ENCODE results near the gene ATP8B3.

Gene ATP8B3

DNA sequence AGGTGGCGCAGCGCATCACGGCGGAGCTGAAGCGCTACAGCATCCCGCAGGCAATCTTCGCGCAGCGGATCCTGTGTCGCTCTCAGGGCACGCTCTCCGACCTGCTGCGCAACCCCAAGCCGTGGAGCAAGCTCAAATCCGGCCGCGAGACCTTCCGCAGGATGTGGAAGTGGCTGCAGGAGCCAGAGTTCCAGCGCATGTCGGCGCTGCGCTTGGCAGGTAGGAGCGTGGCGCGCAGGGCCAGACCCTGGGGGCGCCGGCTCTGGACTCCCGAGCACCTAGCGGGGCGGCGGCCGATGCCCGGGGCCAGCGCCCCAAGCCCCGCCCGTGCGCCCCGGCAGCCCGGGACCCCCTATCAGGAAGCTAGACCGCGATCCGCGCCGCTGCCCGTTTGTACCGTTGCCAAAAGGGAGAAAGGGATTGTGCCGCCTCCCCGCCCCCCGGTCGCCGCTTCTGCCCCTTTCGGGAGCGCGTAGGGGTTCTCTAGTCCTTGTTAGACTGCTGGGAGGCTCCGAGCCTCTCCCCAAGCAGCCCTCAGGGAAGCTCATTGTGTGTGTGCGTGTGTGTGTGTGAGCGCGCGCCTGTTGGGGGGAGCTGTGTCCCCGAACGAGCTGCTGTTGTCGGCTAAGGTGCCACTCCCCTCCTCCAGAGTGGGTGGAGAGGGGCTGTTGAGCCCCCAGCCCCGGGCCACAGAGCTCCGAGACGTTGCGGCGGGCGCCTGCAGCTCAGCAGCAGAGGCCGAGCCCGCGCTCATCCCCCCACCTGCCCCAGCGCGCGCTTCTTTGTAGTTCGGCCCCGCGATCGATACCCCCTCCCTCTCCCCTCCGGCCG is 57.2 kb downstream of the ATP8B3 start:
- DNase-seq, result no peak

DNA sequence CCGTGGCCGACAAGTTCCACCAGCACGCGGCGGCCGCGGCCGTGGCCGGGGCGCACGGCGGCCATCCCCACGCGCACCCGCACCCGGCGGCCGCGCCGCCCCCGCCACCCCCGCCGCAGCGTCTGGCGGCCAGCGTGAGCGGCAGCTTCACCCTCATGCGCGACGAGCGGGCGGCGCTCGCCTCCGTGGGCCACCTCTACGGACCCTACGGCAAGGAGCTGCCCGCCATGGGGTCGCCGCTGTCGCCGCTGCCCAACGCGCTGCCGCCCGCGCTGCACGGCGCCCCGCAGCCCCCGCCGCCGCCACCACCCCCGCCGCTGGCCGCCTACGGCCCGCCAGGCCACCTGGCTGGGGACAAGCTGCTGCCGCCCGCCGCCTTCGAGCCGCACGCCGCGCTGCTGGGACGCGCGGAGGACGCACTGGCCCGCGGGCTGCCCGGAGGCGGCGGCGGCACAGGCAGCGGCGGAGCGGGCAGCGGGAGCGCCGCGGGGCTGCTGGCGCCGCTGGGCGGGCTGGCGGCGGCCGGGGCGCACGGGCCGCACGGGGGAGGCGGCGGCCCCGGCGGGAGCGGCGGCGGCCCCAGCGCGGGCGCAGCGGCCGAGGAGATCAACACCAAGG is 57.9 kb downstream of the ATP8B3 start:
- DNase-seq, result no peak

DNA sequence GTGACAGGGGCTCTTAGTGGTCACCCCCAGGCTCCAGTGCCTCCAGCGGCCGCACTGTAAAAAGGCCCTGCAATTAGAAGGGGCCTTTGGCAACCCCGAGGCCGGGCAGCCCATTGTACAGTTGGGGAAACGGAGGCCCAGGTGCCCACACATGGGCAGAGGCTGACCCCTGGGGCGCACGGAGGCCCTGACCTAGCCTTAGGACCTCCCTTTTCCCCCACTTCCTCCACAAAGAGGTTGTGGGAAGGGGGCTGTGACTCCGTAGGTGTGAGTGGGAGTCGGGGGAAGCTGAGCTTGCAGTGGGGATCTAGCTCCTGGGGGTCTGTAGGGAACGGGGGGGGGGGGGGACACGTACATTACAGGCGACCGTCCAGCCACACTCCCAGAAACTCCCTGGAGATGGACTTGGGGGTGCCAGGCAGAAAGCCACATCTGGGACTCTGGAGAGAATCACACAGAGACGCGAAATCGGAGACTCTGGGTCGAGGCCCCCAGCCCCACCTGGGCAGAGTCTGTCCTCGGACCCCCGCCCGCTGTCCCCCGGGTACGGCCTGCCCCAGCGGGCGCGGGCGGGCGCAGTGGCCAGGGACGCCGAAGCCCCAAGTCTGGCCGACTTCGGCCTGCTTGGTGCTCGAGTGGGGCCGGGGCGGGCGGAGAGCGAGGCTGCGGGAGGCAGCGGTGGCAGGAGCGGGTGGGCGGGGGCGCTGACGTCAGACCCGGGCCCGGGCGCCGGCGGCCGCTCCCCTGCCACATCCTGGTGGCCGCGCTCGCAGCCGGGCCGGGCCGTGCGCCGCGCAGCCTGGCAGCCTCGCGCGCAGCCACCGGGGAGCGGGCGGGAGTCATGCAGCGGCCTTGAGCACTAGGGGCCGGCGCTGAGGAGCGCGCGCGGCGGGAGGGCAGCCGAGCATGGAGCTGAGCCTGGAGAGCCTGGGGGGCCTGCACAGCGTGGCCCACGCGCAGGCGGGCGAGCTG is 59.0 kb downstream of the ATP8B3 start, which contains the start of gene ONECUT3:
Gene ONECUT3 (plus strand): TSS at position 750 of the 972 bp plus-strand sequence. CDS start 157 bp downstream, at position 907.
- DNase-seq, result no peak

DNA sequence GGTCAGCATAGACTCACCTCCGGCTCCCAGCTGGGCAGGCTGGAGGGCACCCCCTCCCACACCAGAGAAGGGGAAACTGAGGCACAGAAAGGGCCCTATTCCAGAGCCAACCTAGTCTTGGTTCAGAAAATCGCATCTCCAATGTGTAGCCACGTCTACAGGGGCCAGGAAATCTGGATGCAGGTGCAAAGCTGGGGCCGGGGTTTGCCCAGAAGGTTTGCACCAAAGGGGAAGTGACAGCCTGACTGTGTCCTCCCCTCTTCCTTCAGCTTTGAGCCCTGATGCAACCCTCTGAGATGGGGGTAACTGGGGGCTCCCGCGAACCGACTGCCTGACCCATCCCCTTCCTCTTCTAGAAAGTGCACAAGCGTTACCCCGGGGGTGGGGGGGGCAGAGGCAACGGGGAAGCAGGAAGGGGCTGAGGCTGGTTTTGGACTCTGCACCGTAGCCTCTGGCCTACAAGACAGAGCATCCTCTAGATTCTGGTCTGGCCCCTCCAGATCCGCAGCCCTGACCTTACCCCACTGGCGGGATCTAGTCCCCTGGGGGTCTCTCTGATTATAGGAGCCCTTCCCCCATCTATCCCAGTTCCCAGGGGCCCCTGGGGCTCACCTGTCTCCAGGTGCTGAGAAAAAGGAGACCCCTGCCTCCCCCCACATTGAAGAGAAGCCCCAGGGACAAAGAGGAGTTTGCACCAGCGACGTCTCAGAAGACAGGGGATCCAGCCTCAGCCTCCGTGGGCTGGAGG is 59.9 kb downstream of the ATP8B3 start:
- DNase-seq, result no peak

DNA sequence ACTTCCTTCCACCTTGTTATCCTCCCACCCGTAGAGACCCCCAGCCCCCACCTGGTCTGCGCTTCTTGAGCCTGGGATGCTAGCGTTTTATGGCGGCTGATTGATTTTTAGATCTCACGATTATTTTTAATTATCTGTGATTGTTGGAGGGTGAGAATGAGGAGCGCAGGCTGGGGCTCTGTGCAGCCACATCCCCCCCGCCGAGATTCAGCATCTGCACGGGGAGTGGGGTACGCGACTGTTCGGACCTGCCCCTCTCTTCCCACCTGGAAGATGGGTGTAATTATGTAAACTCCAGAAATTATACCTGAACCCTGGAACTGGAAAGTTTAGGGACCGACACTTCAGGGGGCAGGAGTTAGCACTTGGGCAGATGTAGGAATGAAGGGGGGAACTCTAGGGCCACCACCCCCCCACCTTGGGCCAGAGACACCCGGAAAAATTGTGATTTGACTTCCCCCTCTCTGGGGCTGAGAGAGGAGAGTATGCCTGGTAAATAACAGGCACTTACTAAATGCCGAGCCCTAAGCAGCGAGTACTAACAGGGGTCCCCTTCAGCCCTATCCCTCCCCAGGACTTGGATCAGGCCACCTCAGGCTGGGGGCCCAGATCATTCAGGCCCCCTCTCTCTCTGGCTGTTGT is 60.6 kb downstream of the ATP8B3 start:
- no peak for DNase-seq

DNA sequence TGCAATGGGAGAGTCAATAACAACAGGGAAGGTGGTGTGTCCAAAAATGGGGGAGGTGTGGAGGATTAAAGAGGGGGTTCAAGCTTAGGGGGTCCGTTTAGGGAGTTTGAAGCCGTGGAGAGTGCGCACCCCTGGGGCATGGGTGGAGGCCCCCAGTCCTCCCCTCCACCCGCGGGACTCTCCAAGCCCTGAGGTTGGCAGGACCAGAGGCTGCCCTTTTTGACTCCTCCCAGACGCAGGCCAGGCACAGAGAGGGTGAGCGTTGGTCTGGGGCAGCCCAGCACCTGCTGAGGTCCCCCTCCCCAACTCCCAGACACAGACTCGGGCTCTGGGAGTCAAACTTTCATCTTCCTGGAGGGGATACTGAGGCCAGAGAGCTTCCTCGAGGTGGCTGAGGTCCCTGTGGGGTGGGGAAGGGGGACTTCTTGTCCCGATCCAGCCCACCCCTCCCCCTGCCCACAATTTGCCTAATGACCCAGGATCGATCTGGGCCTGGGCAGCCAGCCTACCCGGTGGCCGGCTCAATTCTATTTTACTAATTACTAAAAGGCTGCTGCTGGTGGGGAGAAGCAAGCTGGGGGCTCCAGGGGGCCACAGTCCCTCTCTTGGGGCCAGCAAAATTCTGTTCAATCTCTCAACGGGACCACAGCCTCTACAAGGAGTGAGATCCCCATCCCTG is 61.6 kb downstream of the ATP8B3 start:
- DNase-seq, result no peak

DNA sequence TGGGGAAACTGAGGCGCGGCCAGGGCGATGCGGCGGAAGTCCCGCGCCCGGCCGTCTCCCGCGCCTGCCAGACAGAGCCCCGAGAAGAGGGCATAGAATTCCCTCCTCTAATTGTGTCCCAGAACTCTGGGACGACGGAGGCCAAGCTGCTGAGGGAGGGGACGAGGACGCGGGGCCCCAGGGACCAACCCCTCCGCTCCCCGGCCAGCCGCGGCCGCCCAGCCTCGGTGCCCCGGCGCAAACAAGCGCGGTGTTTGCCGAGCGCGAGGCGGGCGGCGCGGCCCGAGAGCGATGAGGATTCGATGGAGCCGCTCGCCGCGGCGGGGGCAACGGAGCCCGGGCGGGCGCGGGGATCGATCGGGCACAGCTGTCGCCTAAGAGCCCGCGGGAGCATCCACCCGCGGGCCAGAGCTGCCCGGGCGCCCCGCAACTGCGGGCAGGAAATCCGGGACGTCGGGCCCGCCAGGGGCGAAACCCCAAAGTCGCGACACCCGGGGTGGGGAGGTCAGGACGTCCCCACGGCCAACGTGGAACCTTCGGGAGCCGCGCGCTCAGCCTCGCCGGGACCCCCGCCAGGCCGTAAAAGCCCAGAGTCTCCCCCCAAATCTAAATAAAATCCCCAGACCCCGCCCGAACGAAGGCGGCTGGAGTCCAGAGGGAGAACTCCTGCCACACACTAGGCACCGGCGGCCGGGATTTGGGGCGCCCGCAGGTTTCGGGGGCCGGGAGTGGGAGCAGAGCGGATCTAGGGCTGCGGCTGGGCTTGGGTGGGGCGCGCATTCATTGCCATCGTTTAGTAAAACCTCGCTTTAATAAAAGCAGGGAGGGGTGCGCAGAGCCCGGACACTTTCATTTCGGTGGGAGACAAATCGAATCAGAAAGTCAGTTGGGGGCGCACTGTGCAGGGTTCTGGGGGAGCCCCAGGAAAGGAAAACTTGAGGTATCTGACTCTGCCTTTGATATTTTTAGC is 62.4 kb downstream of the ATP8B3 start:
- DNase-seq, result no peak

DNA sequence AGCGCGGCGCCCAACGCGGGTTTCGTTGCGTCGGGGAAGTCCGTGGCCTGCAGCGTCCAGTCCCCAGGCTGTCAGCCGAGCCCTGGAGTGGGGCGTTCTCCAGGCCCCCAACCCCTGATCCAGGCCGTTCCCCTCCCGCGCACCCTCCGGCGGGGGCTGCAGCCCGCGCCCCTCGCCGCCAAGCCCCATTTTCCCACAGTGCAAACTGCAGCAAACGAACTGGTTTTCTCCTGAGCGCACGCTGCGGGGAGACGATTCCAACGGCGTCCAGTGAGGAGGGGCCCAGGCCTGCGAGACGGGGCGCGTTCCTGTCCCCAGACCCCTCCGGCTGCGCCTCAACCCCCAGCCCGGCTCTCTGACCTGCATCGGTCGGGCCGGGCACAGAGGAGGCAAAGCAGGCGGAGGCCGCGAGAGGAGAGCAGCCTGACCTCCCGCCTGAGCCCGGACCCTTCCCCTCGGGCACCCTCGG is 63.2 kb downstream of the ATP8B3 start:
- DNase-seq, result no peak

DNA sequence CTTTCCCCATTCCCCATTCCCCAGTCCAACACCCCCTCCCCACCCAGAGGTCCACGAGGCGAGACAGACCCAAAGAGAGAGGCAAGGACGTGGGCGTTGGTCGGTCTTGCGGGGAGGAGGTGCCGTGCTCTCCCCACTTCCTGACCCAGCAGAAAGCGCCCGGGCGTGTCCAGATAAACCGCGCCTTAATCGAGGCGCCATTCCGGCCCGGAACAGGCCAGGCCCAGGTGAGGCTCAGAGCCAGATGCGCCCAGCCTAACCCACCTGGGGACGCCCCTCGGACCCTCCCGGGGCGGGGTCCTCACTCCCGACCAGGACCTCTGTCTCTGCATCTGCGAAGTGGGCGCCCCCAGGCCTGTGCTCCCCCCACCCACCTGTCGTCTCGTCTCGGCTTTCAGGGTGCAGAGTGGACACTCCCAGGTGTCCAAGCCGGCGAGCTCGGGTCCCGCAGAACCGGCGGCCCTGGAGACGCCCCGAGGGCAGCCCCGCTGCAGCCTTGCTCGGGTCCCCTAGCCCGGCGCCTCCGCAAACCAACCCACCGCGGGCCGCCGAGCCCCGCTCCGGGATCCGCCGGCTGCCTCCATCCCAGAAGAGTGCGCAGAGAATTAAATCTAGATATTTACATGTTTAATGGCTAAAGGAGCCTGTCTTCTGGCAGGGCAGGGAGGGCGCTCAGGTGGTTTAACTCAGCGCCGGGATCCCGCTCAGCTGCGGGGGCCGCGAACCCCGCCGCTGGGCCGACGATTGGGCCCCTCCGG is 63.8 kb downstream of the ATP8B3 start:
- no peak for DNase-seq

DNA sequence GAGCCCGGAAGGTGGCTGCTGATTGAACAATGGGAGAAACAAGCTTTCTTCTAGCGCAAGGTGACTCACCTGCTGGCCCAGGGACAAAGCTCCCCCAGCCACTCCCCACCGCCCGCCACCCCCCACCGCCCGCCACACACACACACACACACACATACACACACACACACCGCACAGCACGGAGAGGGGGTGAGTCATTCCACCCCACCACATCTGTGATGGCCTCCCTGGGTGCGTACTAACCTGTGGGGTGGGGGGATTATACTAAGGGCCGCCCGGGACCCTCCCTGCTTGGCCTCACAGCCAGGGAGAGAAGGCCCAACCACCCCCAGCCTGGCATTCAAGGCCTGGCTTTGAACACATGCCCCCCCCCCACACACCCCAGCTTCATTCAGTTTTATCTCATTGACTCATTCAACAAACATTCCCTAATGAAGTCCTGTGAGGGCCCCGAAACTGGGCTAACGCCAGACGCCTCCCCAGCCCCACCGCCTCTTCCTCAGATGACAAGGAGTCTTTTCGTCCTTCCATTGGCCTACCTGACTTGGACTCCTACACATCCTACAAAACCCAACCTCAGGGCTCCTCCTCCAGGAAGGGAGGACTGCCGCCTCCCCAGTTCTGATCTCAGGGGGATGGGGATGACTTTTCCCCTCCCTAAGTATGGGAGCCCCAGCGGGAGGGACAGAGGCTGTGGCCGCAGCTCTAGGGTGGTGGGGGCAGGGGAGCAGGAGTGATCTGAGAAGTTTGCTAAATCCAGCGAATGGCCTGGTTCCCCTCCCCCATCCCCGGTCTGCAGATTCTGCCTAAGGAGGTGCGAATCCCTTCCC is 64.6 kb downstream of the ATP8B3 start:
- DNase-seq, result no peak

DNA sequence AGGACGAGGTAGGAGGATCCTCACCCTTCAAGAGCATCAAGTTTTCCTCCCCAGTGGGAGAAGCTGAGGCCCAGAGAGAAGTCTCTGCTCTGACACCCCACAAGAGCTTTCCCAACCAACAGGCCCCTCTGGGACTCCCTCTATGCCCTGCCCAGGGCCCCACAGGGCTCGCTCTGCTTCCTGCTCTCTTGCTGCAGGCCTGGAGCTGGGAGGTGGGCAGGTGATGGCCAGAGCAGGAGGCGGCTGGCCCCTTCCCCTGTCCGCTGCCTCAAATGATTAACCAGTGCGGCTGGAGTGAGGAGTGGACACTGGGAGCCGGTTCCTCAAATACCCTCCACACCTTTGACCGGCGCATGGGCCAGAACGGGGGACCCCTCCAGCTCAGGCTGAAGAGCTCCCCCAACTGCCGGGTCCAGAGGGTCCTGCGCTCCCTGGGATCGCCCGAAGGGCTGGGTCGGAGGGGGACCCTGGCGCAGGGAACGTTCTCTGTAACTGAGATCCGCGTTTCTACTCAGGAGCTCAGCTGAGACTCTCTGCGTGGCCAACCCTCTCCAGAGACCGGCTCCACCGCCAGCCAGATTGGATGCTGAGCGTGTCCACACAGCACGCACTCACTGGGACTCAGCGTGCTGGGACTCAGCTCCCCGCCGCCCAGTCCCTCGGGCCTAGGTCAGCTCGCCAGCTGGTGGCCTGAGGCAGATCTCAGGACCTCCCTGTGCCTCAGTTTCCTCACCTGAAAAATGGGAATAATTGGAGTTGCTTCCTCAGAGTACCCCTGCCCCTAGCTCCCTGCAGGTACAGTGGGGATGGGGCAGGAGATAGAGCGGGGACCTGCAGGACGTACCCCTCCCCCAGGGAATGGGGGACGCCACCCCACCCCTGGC is 65.4 kb downstream of the ATP8B3 start:
- no peak for DNase-seq

DNA sequence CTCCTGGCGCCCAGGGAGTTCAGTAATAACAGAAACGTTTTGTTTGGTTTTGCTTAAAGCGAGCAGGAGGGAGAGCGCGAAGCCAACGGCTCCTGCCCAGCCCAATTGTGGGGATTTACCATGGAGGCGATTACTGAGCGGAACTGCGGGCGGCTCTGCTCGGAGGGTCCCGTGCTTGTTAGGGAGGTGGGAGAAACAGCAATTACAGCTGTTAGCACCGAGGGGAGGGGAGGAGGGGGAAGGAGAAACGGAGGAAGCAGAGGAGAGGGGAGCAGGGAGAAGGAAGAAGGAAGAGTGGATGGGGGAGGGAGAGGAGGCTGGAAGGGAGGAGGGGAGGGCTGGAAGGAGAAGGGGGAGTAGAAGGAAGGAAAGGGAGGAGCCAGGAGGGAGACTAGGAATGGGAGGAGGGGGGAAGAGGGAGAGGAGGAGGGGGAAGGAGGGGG is 66.5 kb downstream of the ATP8B3 start:
- no peak for DNase-seq

DNA sequence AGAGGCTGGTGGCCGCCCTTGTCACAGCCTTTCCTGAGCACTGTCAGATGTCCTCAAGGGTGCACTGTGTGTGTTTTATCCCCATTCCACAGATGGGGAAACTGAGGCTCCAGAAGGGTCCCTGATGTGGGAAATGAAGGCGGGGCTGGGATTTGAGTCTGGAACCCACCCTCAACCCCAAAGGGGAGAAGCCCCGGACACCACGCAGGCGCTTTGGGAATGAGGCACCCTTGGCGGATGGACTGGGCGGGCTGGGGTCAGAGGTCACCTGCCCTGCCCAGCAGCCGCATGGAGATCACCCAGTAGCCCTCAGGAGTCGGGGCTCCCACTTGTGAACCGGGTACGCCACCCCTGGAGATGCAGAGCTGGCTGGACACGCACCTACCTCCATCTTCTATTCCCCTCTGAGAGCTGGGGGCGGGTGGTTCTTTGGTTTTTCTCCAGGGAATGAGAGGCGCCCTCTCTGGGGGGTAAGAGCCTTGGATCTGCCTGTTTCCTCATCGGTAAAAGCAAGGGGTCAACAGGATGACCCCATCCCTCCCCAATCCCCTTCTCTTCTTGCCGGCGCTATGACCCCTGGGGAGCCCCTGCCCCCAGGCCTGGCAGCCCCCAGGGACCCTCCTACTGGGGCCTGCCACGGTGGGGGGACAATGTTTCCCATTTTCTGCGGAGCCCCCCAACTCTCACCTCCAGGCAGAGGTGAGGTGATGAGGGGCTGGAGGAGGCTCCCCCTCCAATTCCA is 67.1 kb downstream of the ATP8B3 start:
- DNase-seq, result no peak

DNA sequence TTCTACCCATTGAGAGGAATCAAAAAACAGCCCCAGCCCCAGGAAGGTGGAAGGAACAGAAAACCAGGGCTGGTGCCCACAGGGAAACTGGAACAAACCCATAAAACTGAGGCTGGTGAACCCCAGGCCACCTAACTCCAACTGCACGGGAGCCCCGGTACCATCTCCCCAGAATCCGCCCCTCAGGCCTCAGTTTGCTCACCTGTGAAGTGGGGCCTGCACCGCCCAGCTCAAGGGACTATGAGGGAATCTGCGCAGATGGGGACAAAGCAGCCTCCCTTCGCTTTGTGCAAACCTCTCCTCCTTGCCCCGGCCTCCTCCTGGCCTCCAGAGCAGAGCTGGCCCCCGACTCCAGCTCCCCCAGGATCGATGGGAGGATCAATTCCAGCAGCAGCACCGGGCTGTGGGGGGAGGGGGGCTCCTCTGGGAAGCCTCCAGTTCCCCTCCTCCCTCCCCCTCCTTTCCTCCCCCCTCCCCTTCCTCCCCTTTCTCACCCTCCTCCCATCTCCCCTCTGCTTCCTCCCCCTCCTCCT is 67.9 kb downstream of the ATP8B3 start:
- DNase-seq, result no peak

DNA sequence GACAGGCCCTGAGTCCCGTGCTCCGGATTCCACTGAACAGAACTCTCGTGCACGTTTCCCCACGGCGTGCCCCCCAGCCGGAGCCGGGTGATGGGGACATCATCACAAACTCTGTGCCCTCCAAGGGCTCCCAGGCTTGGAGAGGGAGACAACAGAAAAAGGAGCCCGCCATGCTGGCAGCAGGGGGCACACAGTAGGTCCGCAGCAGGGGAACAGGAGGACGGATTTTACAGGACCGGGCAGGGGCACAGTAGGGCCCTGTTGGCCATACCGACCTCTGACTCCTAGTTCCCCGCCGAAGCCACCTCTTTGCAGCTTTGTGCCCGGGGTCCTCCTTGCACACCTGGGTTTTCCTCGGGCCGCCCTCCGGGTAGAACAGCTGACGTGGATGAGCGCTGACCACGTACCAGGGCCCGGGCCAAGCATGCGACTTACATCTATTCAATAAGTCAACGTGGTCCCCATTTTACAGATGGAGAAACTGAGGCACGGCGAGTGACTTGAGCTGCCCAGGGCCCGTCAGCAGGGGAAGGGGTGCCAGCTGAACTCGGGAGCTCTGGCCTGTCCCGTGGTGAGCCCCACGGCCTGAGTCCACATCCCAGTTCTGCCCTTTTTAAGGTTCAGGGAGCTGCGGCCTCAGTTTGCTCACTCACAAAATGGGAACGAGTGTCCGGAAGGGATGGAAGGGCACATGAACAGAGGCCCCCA is 68.9 kb downstream of the ATP8B3 start:
- no peak for DNase-seq

Data from NCI-H345 (cell line).